Endothelial cell of umbilical vein (primary cell): ENCODE measurements around the gene PPP1R3G. TPM values are rescaled to one million over a fixed set of nuclear protein-coding genes. Genes with fewer than 3 reads are reported as not detected.

Experiments used
- BruUV-seq: library from RNA; stranded (reverse); fragments of 400-500 nt; replicated peaks from 2 replicates; lab custom pipeline; 2021; lab: Mats Ljungman, UMichigan
- CTCF ChIA-PET: fragments of 300-600, 350-600 bp; sonication (Branson Sonifier 250); formaldehyde crosslinking; loops from one replicate; lab custom pipeline; 2021; ENCODE audit warnings: antibody characterized with exemption, inconsistent platforms; lab: Charles Lee
- POLR2A ChIA-PET: fragments of 300-600, 350-600 bp; sonication (Branson Sonifier 250); formaldehyde crosslinking; loops from one replicate; lab custom pipeline; 2021; ENCODE audit warnings: antibody characterized with exemption, inconsistent platforms; lab: Charles Lee
- DNase-seq: peaks from one replicate; pipeline ENCODE4 v3.0.0-alpha.2; 2011; ENCODE audit warnings: low read depth, low spot score
- FAIRE-seq: peaks from 2 replicates; lab custom pipeline; 2011; peaks lifted over from hg19 to GRCh38; lab: Jason Lieb, UNC
- H2AFZ ChIP-seq: 2 replicates; pipeline ENCODE4 v1.6.0; 2012; ENCODE audit warnings: low read depth, low read length, control low read depth, inconsistent platforms
- H3K27ac ChIP-seq: 2 replicates; pipeline ENCODE4 v1.5.1; 2011; ENCODE audit warnings: low read depth, mild to moderate bottlenecking, control low read depth, low read length, moderate library complexity; ENCODE audit not compliant: insufficient read depth
- H3K27me3 ChIP-seq, 2 experiments: 2 replicates each; pipeline versions ENCODE4 v1.6.0 to v1.6.1; 2011; ENCODE audit warnings: low read length in 2 of 2, mixed read lengths in 1 of 2; ENCODE audit not compliant: control insufficient read depth in 2 of 2, insufficient read depth in 2 of 2
- H3K36me3 ChIP-seq, 2 experiments: 2 replicates in 1 of 2; 3 replicates in 1 of 2; pipeline ENCODE4 v1.5.1; 2011; ENCODE audit warnings: low read length in 2 of 2, mild to moderate bottlenecking in 1 of 2, moderate library complexity in 1 of 2; ENCODE audit not compliant: control insufficient read depth in 2 of 2, insufficient read depth in 2 of 2; ENCODE audit errors: extremely low read depth in 1 of 2
- H3K4me1 ChIP-seq: 3 replicates; pipeline ENCODE4 v1.5.1; 2011; ENCODE audit warnings: mild to moderate bottlenecking, low read length; ENCODE audit not compliant: control insufficient read depth, insufficient read depth; ENCODE audit errors: extremely low read depth
- H3K4me2 ChIP-seq: 2 replicates; pipeline ENCODE4 v1.6.1; 2011; ENCODE audit warnings: low read length, control low read depth, mixed read lengths; ENCODE audit not compliant: insufficient read depth
- H3K4me3 ChIP-seq, 3 experiments: fragments of 200-600 bp in 1 of 3; sonication (generic), shearing (Covaris generic) in 1 of 3; replicated peaks in 1 of 3; 2 replicates each; pipeline ENCODE4 v1.5.1; 2011 to 2016; ENCODE audit warnings: control low read depth in 3 of 3, low read length in 3 of 3, mild to moderate bottlenecking in 2 of 3, inconsistent platforms in 1 of 3, low read depth in 1 of 3, moderate library complexity in 1 of 3; ENCODE audit not compliant: insufficient read depth in 1 of 3
- H3K79me2 ChIP-seq: 2 replicates; pipeline ENCODE4 v1.6.0; 2012; ENCODE audit warnings: low read length, inconsistent platforms; ENCODE audit not compliant: control insufficient read depth, insufficient read depth
- H3K9ac ChIP-seq: replicated peaks from 2 replicates; pipeline ENCODE3; 2011; ENCODE audit warnings: low read length, control low read depth; ENCODE audit not compliant: insufficient read depth; ENCODE audit errors: extremely low read depth
- H3K9me1 ChIP-seq: replicated peaks from 3 replicates; pipeline ENCODE4 v1.6.0; 2011; ENCODE audit warnings: mild to moderate bottlenecking, low read length; ENCODE audit not compliant: control insufficient read depth, insufficient read depth; ENCODE audit errors: extremely low read depth
- H3K9me3 ChIP-seq: replicated peaks from 2 replicates; pipeline ENCODE4 v1.5.1; 2012; ENCODE audit warnings: low read length, inconsistent platforms; ENCODE audit not compliant: control insufficient read depth, insufficient read depth
- H4K20me1 ChIP-seq: replicated peaks from 2 replicates; pipeline ENCODE3; 2011; ENCODE audit warnings: mild to moderate bottlenecking, low read length; ENCODE audit not compliant: control insufficient read depth, insufficient read depth; ENCODE audit errors: extremely low read depth
- EZH2 ChIP-seq: IDR thresholded peaks from 2 replicates; pipeline ENCODE4 v1.6.1; 2012; ENCODE audit warnings: borderline replicate concordance, low read depth, mild to moderate bottlenecking, moderate library complexity, low read length, inconsistent platforms; ENCODE audit not compliant: severe bottlenecking
- FOS ChIP-seq: IDR thresholded peaks from 2 replicates; pipeline ENCODE4 v1.6.1; 2011; ENCODE audit warnings: mild to moderate bottlenecking, low read length, moderate library complexity, borderline replicate concordance; ENCODE audit not compliant: insufficient read depth
- GATA2 ChIP-seq: IDR thresholded peaks from 2 replicates; pipeline ENCODE4 v1.7.0; 2011; ENCODE audit warnings: low read depth, mild to moderate bottlenecking, moderate library complexity, mixed read lengths, low read length; ENCODE audit not compliant: insufficient read length, insufficient read depth
- JUN ChIP-seq: IDR thresholded peaks from 2 replicates; pipeline ENCODE4 v1.6.1; 2011; ENCODE audit warnings: borderline replicate concordance, low read depth; ENCODE audit not compliant: insufficient read length, insufficient read depth
- MYC ChIP-seq: IDR thresholded peaks from one replicate; pipeline ENCODE4 v1.6.1; 2011; ENCODE audit warnings: mild to moderate bottlenecking, low read depth, low read length
- POLR2A ChIP-seq: IDR thresholded peaks from 2 replicates; pipeline ENCODE4 v1.6.1; 2012; ENCODE audit warnings: low read depth, mild to moderate bottlenecking, control low read depth, low read length
- POLR2AphosphoS5 ChIP-seq: IDR thresholded peaks from 2 replicates; pipeline ENCODE4 v1.6.1; 2012; ENCODE audit warnings: low read depth, mild to moderate bottlenecking, control low read depth, low read length, moderate library complexity; ENCODE audit not compliant: insufficient read depth
- dilution Hi-C: fragments of 300-500 bp; cut with MboI; formaldehyde crosslinking; loops from one replicate; pipeline ENCODE4 v1.15.0; 2019; ENCODE audit warnings: low sequenced_read_pairs; ENCODE audit not compliant: extremely low pct_ligation_motif_present
- intact Hi-C: fragments of 100-400 bp; cut with micrococcal nuclease; formaldehyde crosslinking; loops from one replicate; pipeline ENCODE4 v1.10.0; 2022
- polyA plus RNA-seq, 4 experiments: library from polyadenylated mRNA; depleted of rRNA in 3 of 4; stranded (reverse) in 3 of 4; unstranded in 1 of 4; fragments of >200 nt; gene quantifications; 2 replicates each; pipeline versions ENCODE4 v1.2.1 to v1.2.3, GENCODE V29; 2011 to 2012; ENCODE audit warnings: missing spikeins in 1 of 4
- total RNA-seq: library from RNA; stranded (reverse); gene quantifications from 2 replicates; pipeline ENCODE4 v1.2.3, GENCODE V29; 2021
- TF ChIP-seq, protein P1 (sequence below), 2 donors: IDR thresholded peaks; 1 replicate in 1 of 2; 2 replicates in 1 of 2; pipeline ENCODE4 v1.5.1; 2011; ENCODE audit warnings: low read length in 2 of 2, mild to moderate bottlenecking in 2 of 2, moderate library complexity in 2 of 2, control low read depth in 1 of 2, inconsistent platforms in 1 of 2, low read depth in 1 of 2; ENCODE audit not compliant: insufficient read depth in 1 of 2; ENCODE audit errors: extremely low read depth in 1 of 2
- TF ChIP-seq, protein P2 (sequence below): IDR thresholded peaks from 2 replicates; pipeline ENCODE4 v1.6.1; 2011; ENCODE audit not compliant: insufficient read depth, insufficient read length

PPP1R3G gene
- total and polyA plus RNA-seq, 2 donors (not counting 3 experiments of a cell fraction or from before 2014, with no cell fraction given): 0.04 to 0.09 TPM

DNA sequence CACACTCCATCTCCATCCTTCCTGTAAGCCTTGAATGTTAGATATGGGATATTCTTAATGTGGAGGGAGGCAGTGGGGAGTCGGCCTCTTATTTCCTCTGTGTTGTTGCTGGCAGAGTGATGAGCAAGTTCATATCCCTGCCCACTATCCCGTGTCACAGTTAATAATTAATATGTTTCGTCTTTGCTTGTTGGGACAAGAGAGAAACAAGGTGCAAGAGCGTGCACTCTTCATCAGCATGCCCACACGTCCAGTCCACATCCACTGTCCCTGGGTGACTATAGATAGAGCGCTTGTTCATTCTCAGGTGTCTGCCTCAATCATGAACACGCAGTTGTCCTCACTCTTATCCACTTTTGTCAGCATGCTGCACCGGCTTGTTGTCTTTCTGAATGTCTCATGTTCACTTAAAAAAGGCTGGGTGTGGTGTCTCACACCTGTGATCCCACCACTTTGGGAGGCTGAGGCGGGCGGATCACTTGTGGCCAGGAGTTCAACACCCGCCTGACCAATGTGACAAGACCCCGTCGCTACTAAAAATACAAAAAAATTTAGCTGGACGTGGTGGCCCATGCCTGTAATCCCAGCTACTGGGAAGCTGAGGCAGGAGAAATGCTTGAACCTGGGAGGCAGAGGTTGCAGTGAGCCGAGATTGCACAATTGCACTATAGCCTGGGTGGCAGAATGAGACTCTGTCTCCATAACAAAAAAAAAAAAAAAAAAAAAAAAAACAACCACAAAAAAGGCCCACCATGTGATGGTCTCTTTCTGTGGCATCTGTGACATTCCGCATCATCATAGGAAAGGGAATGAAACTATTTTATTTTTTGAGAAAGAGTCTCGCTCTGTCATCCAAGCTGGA is 34.2 kb downstream of the PPP1R3G start:
- Histone ChIP-seq H3K36me3 (no peaks in the 10 kb centered on the region), H3K4me2 (no peak overlapping the region), H3K9ac (no peak overlapping the region), H3K27me3 (no peaks in the 10 kb centered on the region), H3K79me2 (no peaks in the 10 kb centered on the region), H3K27ac (no peak overlapping the region), H3K9me3 (no peaks in the 10 kb centered on the region), H3K4me1 (no peaks in the 10 kb centered on the region), H2AFZ (no peak overlapping the region), H4K20me1 (no peaks in the 10 kb centered on the region), H3K9me1 (no peaks in the 10 kb centered on the region), H3K4me3 (no peak overlapping the region)
- DNase-seq (no peak), FAIRE-seq (no peak)
- dilution Hi-C loops (no loop called here), intact Hi-C loops (no loop called here)
- ChIA-PET CTCF (no interaction called here), POLR2A (no interaction called here)
- no TSS peak for BruUV-seq
- TF ChIP-seq JUN: no peak

DNA sequence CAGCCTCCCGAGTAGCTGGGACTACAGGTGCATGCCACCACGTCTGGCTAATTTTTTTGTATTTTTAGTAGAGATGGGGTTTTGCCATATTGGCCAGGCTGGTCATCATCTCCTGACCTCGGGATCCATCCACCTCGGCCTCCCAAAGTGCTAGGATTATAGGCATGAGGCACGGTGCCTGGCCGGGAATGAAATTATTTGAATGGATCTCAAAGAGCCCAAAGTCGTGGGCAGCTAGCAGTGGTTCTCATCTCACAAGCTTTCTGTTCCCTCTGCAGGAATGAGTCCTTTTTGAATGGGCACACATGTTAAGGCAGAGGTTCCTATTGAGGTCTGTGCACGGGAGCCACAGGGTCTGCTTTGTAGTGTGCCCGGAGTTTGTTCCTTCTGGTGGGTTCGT is 34.9 kb downstream of the PPP1R3G start:
- BruUV-seq: no TSS peak
- ChIA-PET CTCF (no interaction called here), POLR2A (no interaction called here)
- Histone ChIP-seq H3K36me3 (no peaks in the 10 kb centered on the region), H3K4me1 (no peaks in the 10 kb centered on the region), H3K79me2 (no peaks in the 10 kb centered on the region), H3K4me2 (no peak overlapping the region), H3K27ac (no peak overlapping the region), H3K27me3 (no peaks in the 10 kb centered on the region), H3K9me3 (no peaks in the 10 kb centered on the region), H3K4me3 (no peak overlapping the region), H3K9me1 (no peaks in the 10 kb centered on the region), H3K9ac (no peak overlapping the region), H4K20me1 (no peaks in the 10 kb centered on the region), H2AFZ (no peak overlapping the region)
- dilution Hi-C loops: no loop called here
- intact Hi-C loops: no loop called here
- no peak for FAIRE-seq
- TF ChIP-seq POLR2A (no peak), MYC (no peak), FOS (no peak), GATA2 (no peak), POLR2AphosphoS5 (no peak), JUN (no peak), EZH2 (no peak)
- TF ChIP-seq, protein P1, sequence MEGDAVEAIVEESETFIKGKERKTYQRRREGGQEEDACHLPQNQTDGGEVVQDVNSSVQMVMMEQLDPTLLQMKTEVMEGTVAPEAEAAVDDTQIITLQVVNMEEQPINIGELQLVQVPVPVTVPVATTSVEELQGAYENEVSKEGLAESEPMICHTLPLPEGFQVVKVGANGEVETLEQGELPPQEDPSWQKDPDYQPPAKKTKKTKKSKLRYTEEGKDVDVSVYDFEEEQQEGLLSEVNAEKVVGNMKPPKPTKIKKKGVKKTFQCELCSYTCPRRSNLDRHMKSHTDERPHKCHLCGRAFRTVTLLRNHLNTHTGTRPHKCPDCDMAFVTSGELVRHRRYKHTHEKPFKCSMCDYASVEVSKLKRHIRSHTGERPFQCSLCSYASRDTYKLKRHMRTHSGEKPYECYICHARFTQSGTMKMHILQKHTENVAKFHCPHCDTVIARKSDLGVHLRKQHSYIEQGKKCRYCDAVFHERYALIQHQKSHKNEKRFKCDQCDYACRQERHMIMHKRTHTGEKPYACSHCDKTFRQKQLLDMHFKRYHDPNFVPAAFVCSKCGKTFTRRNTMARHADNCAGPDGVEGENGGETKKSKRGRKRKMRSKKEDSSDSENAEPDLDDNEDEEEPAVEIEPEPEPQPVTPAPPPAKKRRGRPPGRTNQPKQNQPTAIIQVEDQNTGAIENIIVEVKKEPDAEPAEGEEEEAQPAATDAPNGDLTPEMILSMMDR (IDR thresholded peaks at IDR 0.05; ENCODE audit: extremely low read depth in 1 of 2, insufficient read depth in 1 of 2, low read depth in 1 of 2, low read length in 2 of 2): no peak
- TF ChIP-seq, protein P2, sequence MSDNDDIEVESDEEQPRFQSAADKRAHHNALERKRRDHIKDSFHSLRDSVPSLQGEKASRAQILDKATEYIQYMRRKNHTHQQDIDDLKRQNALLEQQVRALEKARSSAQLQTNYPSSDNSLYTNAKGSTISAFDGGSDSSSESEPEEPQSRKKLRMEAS: no peak
- no peak for DNase-seq
